IPS-15b (cell line): ENCODE results near the gene DVL1.

Experiments used
- H3K27me3 ChIP-seq: one replicate; pipeline ENCODE4 v1.6.1; 2013; ENCODE audit warnings: low read length; ENCODE audit not compliant: control insufficient read depth, insufficient read depth
- H3K36me3 ChIP-seq: one replicate; pipeline ENCODE4 v1.6.1; 2013; ENCODE audit warnings: low read length; ENCODE audit not compliant: control insufficient read depth, insufficient read depth
- H3K4me1 ChIP-seq: one replicate; pipeline ENCODE4 v1.6.1; 2013; ENCODE audit warnings: mild to moderate bottlenecking, low read length; ENCODE audit not compliant: control insufficient read depth, insufficient read depth
- H3K4me3 ChIP-seq: one replicate; pipeline ENCODE4 v1.5.1; 2013; ENCODE audit warnings: low read depth, low read length
- H3K9ac ChIP-seq: one replicate; pipeline ENCODE4 v1.6.1; 2013; ENCODE audit warnings: low read depth, mild to moderate bottlenecking, low read length
- H3K9me3 ChIP-seq: one replicate; pipeline ENCODE4 v1.6.1; 2013; ENCODE audit warnings: mild to moderate bottlenecking, low read length; ENCODE audit not compliant: control insufficient read depth, insufficient read depth

DVL1 gene

GRCh38 chr1:1349256-1350012 is at the start of gene DVL1:
Gene DVL1, minus strand, starts transcription at chr1:1349418. Its CDS starts 353 bp downstream, at chr1:1349065.
- no peaks in the 10 kb centered on the region for H3K27me3 ChIP-seq
- H3K4me1 ChIP-seq = peaks cover 2% of the 10 kb centered on the region
- no peaks in the 10 kb centered on the region for H3K36me3 ChIP-seq
- no peaks in the 10 kb centered on the region for H3K9me3 ChIP-seq
- peak within 1 kb of the TSS; percentile 73 for H3K9ac ChIP-seq
- H3K4me3 ChIP-seq = peak within 1 kb of the TSS; percentile 67

DNA sequence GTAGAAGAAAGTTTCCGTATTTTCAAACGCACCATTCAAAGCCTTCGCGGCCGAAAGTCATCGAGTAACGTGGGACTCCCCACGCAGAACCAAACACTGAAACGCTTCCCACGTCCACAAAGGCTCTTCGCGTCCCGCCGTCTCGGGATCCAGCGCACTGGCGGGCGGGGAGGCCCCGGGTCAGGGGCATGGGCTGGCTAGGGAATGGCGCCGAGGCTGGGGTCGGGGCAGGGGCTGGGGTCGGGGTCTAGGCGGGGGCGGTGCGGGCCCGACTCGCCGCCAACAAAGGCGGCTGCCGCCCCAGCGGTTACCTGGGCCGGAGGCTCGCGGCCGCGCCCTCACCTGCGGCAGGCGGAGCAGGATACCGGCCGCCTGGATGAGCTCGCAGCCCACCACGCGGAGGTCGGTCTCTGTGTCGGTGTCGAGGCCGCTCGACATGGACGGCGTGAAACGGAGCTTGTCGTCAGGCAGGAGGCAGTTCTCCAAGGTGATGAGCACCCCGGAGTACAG is 49.5 kb upstream of the DVL1 start:
- no peaks in the 10 kb centered on the region for H3K9me3 ChIP-seq
- H3K4me1 ChIP-seq = peaks cover 12% of the 10 kb centered on the region
- peak overlapping the region; percentile 87 for H3K4me3 ChIP-seq
- H3K27me3 ChIP-seq = no peaks in the 10 kb centered on the region
- H3K36me3 ChIP-seq = peaks cover 58% of the 10 kb centered on the region
- H3K9ac ChIP-seq = peak overlapping the region; percentile 94

- Histone ChIP-seq H3K27me3 (no peaks in the 10 kb centered on the region), H3K9ac (peak overlapping the region; percentile 94), H3K4me1 (peaks cover 12% of the 10 kb centered on the region), H3K9me3 (no peaks in the 10 kb centered on the region), H3K36me3 (peaks cover 65% of the 10 kb centered on the region), H3K4me3 (peak overlapping the region; percentile 87)
Measured at GRCh38 chr1:1397839-1398523, 48.8 kb upstream of the DVL1 start.

GRCh38 chr1:1395166-1395565 is 45.9 kb upstream of the DVL1 start:
- no peaks in the 10 kb centered on the region for H3K9me3 ChIP-seq
- no peak overlapping the region for H3K9ac ChIP-seq
- H3K27me3 ChIP-seq = no peaks in the 10 kb centered on the region
- H3K4me3 ChIP-seq = no peak overlapping the region
- H3K36me3 ChIP-seq = peaks cover 71% of the 10 kb centered on the region
- peaks cover 4% of the 10 kb centered on the region for H3K4me1 ChIP-seq

- Histone ChIP-seq H3K27me3 (no peaks in the 10 kb centered on the region), H3K4me3 (no peak overlapping the region), H3K4me1 (peaks cover 4% of the 10 kb centered on the region), H3K9me3 (no peaks in the 10 kb centered on the region), H3K9ac (no peak overlapping the region), H3K36me3 (peaks cover 72% of the 10 kb centered on the region)
Measured at GRCh38 chr1:1394116-1394515, 44.9 kb upstream of the DVL1 start.

DNA sequence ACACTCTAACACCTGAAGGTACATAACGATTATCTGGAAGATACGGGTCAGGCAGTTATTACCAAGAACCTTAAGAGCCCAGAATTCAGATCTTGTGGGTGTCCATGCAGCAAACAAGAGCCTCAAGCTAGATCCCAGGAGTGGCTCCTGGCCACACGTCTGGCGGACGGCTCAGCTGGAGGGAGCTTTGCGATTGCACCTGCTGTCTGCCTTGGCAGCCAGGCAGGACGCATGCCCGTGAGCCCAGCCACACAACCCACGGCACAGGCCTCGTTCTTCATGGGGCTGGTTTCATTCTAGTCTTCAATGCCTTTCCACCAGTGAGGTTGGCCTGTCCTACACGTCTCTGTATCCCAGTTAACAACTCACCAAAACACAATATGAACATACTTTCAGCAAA is 44.2 kb upstream of the DVL1 start:
- H3K9me3 ChIP-seq = no peaks in the 10 kb centered on the region
- H3K9ac ChIP-seq = no peak overlapping the region
- H3K4me1 ChIP-seq = peaks cover 4% of the 10 kb centered on the region
- peaks cover 73% of the 10 kb centered on the region for H3K36me3 ChIP-seq
- H3K27me3 ChIP-seq = no peaks in the 10 kb centered on the region
- no peak overlapping the region for H3K4me3 ChIP-seq

DNA sequence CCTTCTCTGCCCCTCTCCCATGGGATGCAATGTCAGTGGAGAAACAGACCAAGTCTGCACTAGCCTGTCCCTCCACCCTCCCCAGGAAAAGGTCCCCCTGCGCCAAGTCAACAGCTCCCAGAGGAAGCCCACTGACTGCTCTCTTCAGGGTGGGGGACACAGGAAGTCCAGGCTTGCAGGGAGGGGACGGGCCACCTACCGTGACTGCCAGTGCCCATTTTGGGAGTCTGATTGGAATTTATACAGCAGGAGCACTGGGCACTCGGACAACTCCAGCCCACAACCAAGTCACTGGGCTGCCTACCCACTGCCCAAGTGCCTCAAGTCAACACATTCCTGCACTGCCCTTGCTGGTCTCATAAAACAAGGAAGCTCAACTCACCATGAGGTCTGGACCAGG is 43.8 kb upstream of the DVL1 start:
- Histone ChIP-seq H3K36me3 (peaks cover 74% of the 10 kb centered on the region), H3K9ac (no peak overlapping the region), H3K27me3 (no peaks in the 10 kb centered on the region), H3K4me3 (no peak overlapping the region), H3K4me1 (peaks cover 2% of the 10 kb centered on the region), H3K9me3 (no peaks in the 10 kb centered on the region)

DNA sequence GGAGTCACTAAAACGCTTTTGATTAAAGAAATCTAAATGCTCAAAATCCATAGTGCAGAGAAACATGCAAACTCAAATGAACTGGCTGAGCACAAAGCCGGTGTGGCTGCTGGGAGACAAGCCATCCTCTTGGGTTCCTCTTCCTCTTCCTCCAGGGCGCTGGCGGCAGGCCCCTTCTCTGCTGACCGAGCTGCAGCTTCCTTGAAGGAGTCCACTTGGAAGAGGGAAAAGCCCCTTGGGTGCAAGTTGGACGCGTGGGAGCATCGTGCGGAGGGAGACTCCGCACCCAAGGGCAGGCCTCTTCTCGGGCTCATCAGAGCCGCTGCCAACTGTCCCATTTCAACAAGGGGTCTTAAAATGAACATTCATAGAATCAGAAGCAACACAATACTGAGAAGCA is 42.0 kb upstream of the DVL1 start:
- Histone ChIP-seq H3K9me3 (no peaks in the 10 kb centered on the region), H3K9ac (no peak overlapping the region), H3K27me3 (no peaks in the 10 kb centered on the region), H3K4me1 (no peaks in the 10 kb centered on the region), H3K36me3 (peaks cover 79% of the 10 kb centered on the region), H3K4me3 (no peak overlapping the region)

DNA sequence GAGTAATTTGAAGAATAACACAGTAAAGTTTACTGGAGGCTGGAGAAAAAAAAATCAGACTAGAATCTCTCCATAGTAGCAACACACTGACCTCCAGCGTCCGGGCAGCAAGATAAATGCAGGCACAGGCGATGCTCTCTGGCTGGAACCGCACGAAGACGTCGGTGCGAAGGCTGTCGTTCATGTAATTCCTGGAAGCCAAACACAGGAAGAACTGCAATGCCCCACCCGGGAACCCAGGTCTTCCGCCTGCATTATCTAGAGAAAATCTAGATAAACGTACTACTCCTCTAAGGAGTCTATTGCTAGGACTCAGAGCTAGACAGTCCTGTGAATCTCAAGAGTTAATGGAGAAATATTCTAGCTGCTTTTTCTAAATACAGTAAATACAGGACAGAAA is 41.5 kb upstream of the DVL1 start:
- Histone ChIP-seq H3K9ac (no peak overlapping the region), H3K9me3 (no peaks in the 10 kb centered on the region), H3K36me3 (peaks cover 84% of the 10 kb centered on the region), H3K27me3 (no peaks in the 10 kb centered on the region), H3K4me1 (no peaks in the 10 kb centered on the region), H3K4me3 (no peak overlapping the region)

GRCh38 chr1:1388078-1388472 is 38.9 kb upstream of the DVL1 start:
- Histone ChIP-seq H3K27me3 (no peaks in the 10 kb centered on the region), H3K4me1 (no peaks in the 10 kb centered on the region), H3K9me3 (no peaks in the 10 kb centered on the region), H3K4me3 (no peak overlapping the region), H3K9ac (no peak overlapping the region), H3K36me3 (peaks cover 69% of the 10 kb centered on the region)

GRCh38 chr1:1387098-1388077 is 38.2 kb upstream of the DVL1 start:
- no peaks in the 10 kb centered on the region for H3K27me3 ChIP-seq
- H3K9me3 ChIP-seq = no peaks in the 10 kb centered on the region

More at GRCh38 chr1:1387098-1388077, 38.2 kb upstream of the DVL1 start:
- no peak overlapping the region for H3K9ac ChIP-seq
- peaks cover 62% of the 10 kb centered on the region for H3K36me3 ChIP-seq
- H3K4me3 ChIP-seq = no peak overlapping the region
- H3K4me1 ChIP-seq = no peaks in the 10 kb centered on the region
